ENCODE results near the gene SV2B.

The SV2B gene

GRCh38 chr15:91319371-91320059 lies 219.5 kb downstream of the SV2B start:
- ChIA-PET CTCF (no interaction called here), POLR2A (no interaction called here)
- Histone ChIP-seq H3K36me3 (ENCODE audit: control insufficient read depth in 2 of 2, insufficient read depth in 1 of 2, low read length in 2 of 2) (no peaks in the 10 kb centered on the region), H3K4me1 (ENCODE audit: control insufficient read depth, insufficient read depth, low read length) (no peaks in the 10 kb centered on the region), H3K9me3 (ENCODE audit: control insufficient read depth, insufficient read depth, low read depth, low read length) (no peaks in the 10 kb centered on the region), H3K4me3 (ENCODE audit: low read depth, low read length) (no peak overlapping the region), H3K27ac (ENCODE audit: extremely low read depth, low read depth, low read length) (no peak overlapping the region)
- TF ChIP-seq ZNF266 (tag by site-specific recombination; IDR thresholded peaks at IDR 0.05; ENCODE audit: low read depth) = no peak
- no peak for TF ChIP-seq IKZF3 (tag by site-specific recombination; IDR thresholded peaks at IDR 0.05)
- no peak for TF ChIP-seq HOXC10 (CRISPR knock-in tag; IDR thresholded peaks at IDR 0.05)
- no peak for TF ChIP-seq ZNF677 (tag by site-specific recombination; IDR thresholded peaks at IDR 0.05)
- no peak for TF ChIP-seq ZNF132 (tag by site-specific recombination; IDR thresholded peaks at IDR 0.05; ENCODE audit: borderline replicate concordance)
- TF ChIP-seq ZNF398 (tag by site-specific recombination; IDR thresholded peaks at IDR 0.05) = no peak
- TF ChIP-seq, protein P1, sequence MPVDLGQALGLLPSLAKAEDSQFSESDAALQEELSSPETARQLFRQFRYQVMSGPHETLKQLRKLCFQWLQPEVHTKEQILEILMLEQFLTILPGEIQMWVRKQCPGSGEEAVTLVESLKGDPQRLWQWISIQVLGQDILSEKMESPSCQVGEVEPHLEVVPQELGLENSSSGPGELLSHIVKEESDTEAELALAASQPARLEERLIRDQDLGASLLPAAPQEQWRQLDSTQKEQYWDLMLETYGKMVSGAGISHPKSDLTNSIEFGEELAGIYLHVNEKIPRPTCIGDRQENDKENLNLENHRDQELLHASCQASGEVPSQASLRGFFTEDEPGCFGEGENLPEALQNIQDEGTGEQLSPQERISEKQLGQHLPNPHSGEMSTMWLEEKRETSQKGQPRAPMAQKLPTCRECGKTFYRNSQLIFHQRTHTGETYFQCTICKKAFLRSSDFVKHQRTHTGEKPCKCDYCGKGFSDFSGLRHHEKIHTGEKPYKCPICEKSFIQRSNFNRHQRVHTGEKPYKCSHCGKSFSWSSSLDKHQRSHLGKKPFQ (tag by site-specific recombination; IDR thresholded peaks at IDR 0.05) = no peak
- TF ChIP-seq ZNF211 (tag by site-specific recombination; IDR thresholded peaks at IDR 0.05; ENCODE audit: low read depth) = no peak

DNA sequence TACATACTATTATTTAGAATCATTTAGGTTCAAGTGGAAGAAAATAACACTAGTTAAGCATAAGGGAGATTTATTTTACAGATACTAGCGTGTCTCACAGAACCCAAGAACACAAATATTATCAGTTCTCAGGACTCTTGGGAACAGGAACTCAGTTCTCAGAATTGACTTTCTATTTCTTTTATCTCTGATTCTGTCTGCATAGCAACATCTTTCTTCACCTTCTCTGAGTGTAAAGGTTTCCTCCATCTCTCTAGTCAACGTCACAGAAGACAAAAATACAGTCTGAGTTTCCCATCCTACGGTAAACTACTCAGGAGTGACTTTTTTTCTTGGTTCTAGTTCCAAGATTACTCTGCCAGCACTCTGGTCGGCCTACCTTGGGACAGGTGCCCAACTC lies 220.0 kb downstream of the SV2B start:
- H3K27ac ChIP-seq (ENCODE audit: extremely low read depth, low read depth, low read length) = no peak overlapping the region
- ChIA-PET CTCF (no interaction called here), POLR2A (no interaction called here)
- no peaks in the 10 kb centered on the region for H3K4me1 ChIP-seq (ENCODE audit: control insufficient read depth, insufficient read depth, low read length)
- H3K4me3 ChIP-seq (ENCODE audit: low read depth, low read length) = no peak overlapping the region
- TF ChIP-seq ZNF473 (tag by site-specific recombination; IDR thresholded peaks at IDR 0.05) (no peak), ZNF350 (tag by site-specific recombination; IDR thresholded peaks at IDR 0.05) (no peak), ZNF211 (tag by site-specific recombination; IDR thresholded peaks at IDR 0.05; ENCODE audit: low read depth) (no peak), ZNF529 (tag by site-specific recombination; IDR thresholded peaks at IDR 0.05; ENCODE audit: insufficient replicate concordance) (no peak), TSHZ1 (tag by site-specific recombination; IDR thresholded peaks at IDR 0.05; ENCODE audit: borderline replicate concordance) (no peak), HOXD13 (CRISPR knock-in tag; IDR thresholded peaks at IDR 0.05; ENCODE audit: borderline replicate concordance) (no peak), ZNF501 (tag by site-specific recombination; IDR thresholded peaks at IDR 0.05) (no peak), ELK4 (IDR thresholded peaks at IDR 0.05; ENCODE audit: borderline replicate concordance, low read depth, low read length) (no peak), SALL2 (tag by site-specific recombination; IDR thresholded peaks at IDR 0.05; ENCODE audit: borderline replicate concordance) (no peak), ZNF114 (tag by site-specific recombination; IDR thresholded peaks at IDR 0.05) (no peak), ZNF175 (tag by site-specific recombination; IDR thresholded peaks at IDR 0.05) (no peak), PBX3 (CRISPR knock-in tag; IDR thresholded peaks at IDR 0.05) (no peak), MZF1 (tag by site-specific recombination; IDR thresholded peaks at IDR 0.05; ENCODE audit: borderline replicate concordance) (no peak), ZNF423 (tag by site-specific recombination; IDR thresholded peaks at IDR 0.05) (no peak), ZFP69B (tag by site-specific recombination; IDR thresholded peaks at IDR 0.05) (no peak), TCF7L2 (IDR thresholded peaks at IDR 0.05; ENCODE audit: borderline replicate concordance, low read depth, low read length) (no peak)
- no peaks in the 10 kb centered on the region for H3K36me3 ChIP-seq (ENCODE audit: control insufficient read depth in 2 of 2, insufficient read depth in 1 of 2, low read length in 2 of 2)
- no peaks in the 10 kb centered on the region for H3K9me3 ChIP-seq (ENCODE audit: control insufficient read depth, insufficient read depth, low read depth, low read length)
